Renal cortex interstitium (tissue), 11 donors: ENCODE data around the gene CFAP100. TPM values are rescaled to one million over a fixed set of nuclear protein-coding genes. Genes with fewer than 3 reads are reported as not detected.

Experiments used
- DNase-seq, 11 donors: peaks; one replicate each; pipeline ENCODE4 v3.0.0-alpha.2; 2013; ENCODE audit warnings: low read depth in 9 of 11, low spot score in 4 of 11; ENCODE audit errors: extremely low read depth in 1 of 11
- polyA plus RNA-seq, 3 donors: library from polyadenylated mRNA; unstranded; fragments of 120-200 nt; gene quantifications; one replicate each; pipeline ENCODE4 v1.2.1, GENCODE V29; 2013; ENCODE audit not compliant: insufficient read length in 3 of 3

The CFAP100 gene
- polyA plus RNA-seq, 3 donors = 0.84 to 3.3 (median 1.1) TPM

GRCh38 chr3:126415661-126416591 lies 21.2 kb downstream of the CFAP100 start:
- DNase-seq = no peak

GRCh38 chr3:126416943-126417342 lies 22.2 kb downstream of the CFAP100 start:
- no peak for DNase-seq

DNA sequence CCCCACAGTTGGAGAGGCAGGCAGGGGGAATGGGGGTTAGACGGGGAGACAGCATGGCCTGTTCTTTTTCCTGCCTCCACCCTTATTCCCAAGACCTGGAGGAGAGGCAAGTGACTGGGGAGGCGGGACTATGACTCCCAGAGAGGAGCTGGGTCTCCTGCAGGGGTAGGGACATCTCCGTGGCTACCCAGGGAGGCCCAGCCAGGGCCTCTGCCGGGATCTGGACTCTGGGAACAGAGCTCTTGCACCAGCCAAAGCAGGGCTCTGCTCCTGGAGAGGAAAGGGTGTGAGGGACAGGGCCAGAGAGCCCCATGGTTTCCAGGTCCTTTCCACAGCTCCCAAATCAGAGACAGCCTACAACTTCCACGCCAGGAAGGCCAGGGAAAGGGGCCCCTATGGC lies 22.8 kb downstream of the CFAP100 start:
- DNase-seq = no peak

DNA sequence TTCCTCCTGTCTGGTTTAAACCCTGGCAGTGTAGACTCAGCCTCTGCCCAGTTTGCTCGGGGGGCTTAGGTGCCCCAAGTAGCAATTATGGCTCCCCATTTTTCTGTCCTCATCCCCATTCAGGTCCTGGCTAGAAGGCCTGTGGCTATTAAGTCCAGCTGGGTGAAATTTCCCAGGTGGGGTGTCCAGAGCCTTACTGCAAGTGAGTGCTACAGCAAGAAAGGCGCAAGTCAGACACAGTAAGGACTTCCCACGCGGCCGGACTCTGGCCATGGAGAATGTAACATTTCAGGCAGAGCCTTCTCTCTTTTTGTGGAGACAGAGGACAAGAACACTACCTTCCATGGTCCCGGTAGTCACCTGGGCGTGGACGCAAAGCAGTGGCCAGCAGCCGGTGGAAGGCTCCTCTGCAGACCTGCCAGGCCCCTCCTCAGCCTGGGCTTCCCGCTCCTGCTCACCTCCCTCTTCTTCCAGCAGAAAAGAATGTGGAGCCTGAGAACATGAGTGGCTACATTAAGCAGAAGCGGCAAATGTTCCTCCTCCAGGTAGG lies 23.3 kb downstream of the CFAP100 start:
- DNase-seq = no peak

GRCh38 chr3:126418661-126419131 lies 24.0 kb downstream of the CFAP100 start:
- DNase-seq = no peak

DNA sequence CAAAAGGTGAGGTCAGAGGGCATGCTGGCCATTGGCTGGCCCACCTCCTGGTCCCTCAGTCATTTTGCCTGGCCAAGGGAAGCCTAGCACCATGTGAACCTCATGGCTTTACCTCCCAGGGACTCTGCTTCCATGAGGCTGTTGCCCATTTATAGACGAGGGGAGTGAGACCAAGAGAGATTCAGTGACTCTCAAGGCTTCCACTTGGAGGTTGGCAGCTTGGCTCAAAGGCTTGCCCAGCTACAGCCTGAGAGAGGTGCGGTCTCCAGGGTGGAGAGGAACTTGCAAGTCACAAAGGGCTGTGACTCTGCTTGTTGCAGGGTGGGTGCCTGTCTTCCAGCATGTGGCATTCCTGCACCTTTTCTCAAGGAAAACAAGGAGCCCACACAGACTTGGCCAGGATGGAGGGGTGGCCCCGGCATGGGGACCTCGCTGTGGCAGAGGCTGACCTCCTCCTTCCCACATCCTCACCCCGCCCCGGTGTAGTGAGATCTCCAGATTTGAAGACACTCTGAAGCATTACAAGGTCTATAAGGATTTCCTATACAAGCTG lies 24.5 kb downstream of the CFAP100 start:
- no peak for DNase-seq

GRCh38 chr3:126419886-126420786 lies 25.4 kb downstream of the CFAP100 start:
- no peak for DNase-seq

- no peak for DNase-seq
Measured at GRCh38 chr3:126421573-126422119, 26.9 kb downstream of the CFAP100 start.

- DNase-seq = no peak
Measured at GRCh38 chr3:126422121-126422520, 27.4 kb downstream of the CFAP100 start.

GRCh38 chr3:126422571-126423091 lies 27.9 kb downstream of the CFAP100 start:
- DNase-seq = no peak

DNA sequence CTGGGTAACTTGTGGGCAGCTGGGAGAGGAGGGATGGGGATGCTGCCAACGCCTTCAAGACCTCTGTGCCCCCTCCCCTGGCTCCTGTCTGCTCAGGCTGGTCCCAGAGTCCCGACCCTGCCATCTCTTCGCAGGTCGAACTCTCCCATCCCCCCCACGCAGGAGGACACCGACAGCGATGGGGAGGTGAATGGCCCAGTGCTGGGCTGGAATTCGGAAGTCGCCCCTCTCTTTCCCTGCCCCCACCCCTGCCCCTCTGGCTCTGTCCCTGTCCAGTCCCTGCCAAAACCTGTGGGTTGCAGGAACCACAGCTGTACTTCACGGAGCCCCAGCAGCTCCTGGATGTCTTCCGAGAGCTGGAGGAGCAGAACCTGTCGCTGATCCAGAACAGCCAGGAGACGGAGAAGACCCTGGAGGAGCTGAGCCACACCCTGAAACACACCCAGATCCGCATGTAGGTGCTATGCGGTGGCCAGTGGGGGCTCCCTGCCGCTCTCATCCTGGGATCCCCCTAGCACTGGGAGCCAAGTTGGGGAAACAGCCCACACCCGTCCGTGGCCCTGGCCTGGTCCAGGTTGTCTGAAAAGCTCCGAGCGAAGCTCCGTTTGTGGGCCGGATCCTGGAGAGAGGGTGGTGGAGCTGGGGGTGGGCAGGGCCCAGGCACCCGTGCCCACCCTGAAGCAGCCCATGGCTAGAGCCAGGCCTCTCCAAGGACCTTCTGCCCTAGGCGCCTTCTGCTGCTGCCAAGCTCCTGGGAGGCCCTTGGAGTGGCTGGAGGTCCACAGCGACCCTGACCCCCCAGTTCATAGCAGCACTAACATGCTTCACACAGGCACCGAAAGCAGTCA lies 28.7 kb downstream of the CFAP100 start:
- DNase-seq = no peak

DNA sequence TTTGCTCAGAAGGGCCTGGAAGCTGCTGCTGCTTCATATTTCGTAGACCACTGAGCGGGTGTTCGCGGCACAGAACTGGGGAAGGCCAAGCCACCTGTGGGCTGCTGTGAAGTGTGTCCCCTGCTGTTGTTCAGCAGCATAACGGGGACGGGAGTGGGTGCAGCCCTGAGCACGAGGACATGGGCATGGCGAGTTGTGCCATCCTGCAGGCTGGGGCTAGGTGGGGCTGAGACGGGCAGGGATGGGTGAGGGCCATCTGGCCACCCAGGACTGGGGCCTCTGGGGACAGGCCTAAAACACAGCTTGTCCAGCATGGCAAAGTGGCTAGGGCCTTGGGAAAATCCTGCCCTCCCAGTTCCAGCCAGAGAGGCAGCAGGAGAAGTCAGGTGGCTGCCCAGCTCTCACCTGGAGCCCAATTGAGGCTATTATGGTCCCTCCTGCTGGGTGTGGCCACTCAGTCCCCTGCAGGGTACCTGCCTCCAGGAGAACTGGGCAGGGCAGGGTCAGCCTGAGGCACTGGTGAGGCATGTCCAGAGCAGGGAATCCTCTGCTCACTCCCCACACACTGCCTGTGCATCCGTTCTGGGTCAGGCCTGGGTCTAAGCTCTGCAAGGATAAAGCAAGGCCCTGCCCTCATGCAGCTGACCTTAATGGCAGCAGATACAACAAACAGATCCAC lies 29.5 kb downstream of the CFAP100 start:
- DNase-seq = no peak

DNA sequence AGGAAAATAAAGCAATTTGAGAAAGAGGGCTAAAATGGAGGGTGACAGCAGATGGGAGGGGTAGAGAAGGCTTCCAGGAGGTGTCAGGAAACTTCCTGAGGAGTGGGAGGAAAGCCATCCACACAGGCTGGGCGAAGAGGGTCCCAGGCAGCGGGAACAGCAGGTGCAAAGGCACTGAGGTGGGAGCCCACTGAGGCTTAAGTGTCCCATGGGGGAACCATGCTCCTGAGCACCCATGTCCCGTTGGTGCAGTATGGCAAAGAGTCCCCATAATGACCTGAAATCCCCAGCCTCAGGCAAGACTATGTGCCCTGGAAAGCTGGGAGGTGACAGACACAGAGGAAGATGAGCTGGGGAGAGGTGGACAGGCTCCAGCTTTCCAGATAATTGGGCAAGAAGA lies 30.0 kb downstream of the CFAP100 start:
- no peak for DNase-seq

DNA sequence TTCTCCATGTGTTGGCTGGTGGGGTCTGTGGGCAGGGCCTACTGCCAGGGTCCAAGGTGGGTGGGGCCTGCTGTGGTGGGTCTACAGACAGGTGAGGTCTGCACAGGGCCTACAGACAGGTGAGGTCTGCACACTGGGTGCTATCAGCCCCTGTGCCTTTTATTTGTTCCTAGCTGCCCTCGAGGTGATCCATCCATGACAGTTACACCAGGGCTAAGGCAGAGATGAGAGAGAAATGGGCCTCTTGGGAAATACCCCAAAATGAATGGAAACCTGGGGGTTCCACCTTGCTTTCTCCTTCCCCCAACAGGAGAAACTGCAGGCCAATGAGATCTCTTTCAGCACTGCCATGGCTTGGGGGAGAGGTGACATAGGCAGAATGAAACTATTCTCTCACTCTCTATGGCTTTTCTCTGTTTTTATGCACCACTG lies 36.4 kb downstream of the CFAP100 start:
- no peak for DNase-seq

DNA sequence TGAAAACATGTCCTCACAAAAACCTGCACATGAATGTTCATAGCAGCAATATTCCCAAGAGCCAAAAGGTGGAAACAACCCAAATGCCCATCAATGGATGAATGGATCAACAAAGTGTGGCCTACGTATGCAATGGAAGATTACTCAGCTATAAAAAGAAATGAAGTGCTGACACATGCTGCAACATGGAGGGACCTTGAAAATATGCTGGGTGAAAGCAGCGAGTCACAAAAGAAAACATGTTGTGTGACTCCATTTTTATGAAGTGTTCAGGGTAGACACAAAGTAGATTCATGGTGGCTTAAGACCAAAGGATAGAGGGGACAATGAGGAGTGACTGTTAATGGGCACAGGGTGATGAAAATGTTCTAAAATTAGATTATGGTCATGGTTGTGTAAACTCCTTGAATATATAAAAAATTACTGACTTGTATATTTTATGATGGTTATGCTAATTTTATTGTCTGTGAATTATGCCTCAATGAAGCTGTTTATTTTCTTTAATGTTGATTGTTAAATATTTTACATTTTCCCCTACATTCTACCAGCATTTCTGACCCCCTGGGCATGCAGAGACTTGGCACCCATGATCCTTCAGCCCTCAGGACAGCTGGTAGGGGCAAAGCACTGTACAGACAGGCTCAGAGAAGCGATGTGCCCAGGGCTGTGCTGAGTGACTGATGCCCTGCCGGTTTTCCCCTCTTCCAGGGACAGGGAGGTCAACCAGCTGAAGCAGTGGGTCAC lies 37.8 kb downstream of the CFAP100 start:
- DNase-seq = no peak

- DNase-seq = no peak
Measured at GRCh38 chr3:126433105-126433430, 38.4 kb downstream of the CFAP100 start.
